Activated T-cell treated with anti-CD3 and anti-CD28 coated beads, Interleukin-2, amount 50 U/mL, for 24 hours (primary cell): ENCODE results near the gene MST1.
A peak's percentile ranks its signal among the peaks of the same experiment; 100 is the strongest.

Source experiments
- DNase-seq: peaks from one replicate; pipeline ENCODE4 v3.0.0-alpha.2; 2020
- H3K27ac Mint-ChIP-seq: 2 replicates; pipeline ENCODE4 v1.8.0; 2020; ENCODE audit warnings: mild to moderate bottlenecking, mixed read lengths
- H3K27me3 Mint-ChIP-seq: 2 replicates; pipeline ENCODE4 v1.8.0; 2020; ENCODE audit warnings: mixed read lengths
- H3K36me3 Mint-ChIP-seq: 2 replicates; pipeline ENCODE4 v1.8.0; 2020; ENCODE audit warnings: low read depth, mixed read lengths
- H3K4me1 Mint-ChIP-seq: 2 replicates; pipeline ENCODE4 v1.8.0; 2020; ENCODE audit warnings: low read depth, mixed read lengths
- H3K4me3 Mint-ChIP-seq: 2 replicates; pipeline ENCODE4 v1.8.0; 2020; ENCODE audit warnings: mild to moderate bottlenecking, moderate library complexity, mixed read lengths
- H3K9me3 Mint-ChIP-seq: 2 replicates; pipeline ENCODE4 v1.8.0; 2020; ENCODE audit warnings: mixed read lengths

MST1 gene

DNA sequence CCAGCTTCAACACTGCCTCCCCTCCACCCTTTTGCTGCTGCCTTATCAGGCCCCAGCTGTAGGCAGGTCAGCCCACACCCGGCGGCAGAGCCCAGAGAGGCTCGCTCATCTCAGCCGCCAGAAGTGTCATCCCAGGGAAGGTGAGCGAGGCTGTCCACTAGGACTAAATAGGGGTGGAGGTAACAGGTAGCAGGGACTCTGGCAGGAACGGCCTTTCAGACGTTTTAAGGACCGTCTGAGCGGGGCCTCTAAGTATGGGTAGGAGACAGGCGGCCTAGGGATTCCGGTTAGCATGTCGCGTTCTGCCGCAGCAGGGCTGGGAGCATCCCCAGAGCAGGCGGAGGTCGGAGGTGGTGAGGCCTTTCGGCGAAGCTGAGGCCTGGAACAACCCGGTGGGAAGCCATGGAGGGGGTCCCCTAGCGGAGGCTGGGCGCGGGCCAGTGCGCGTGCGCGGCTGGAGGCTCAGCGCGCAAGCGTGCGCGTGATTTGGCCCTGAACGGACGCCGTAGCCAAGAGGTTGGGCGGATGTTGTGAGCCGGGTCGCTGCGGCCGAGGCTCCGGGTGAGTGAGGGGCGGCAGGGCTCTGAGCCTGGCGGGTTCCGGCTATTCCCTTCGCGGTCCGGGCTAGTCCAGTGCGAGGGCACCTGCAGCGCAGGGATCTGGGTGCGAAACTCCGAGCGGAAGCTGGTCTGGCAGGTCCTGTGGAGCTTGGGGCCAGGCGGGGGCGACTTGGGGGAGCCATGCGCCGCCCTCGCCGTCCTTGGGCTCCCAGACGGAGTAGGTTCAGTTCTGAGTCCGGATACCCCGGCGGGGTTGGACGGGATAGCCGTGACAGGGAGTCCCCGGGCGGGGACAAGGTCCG is at the start of gene MST1, which contains the start of gene RNF123:
Gene MST1, minus strand, starts transcription at position 429 of the 862 bp plus-strand sequence. CDS start 783 bp downstream, outside the sequence.
Gene RNF123, plus strand, starts transcription at position 512 of the 862 bp plus-strand sequence. CDS start 1,609 bp downstream, outside the sequence.
- Mint-ChIP-seq H3K4me3 (peak within 1 kb of the TSS; percentile 97), H3K27me3 (no peaks in the 10 kb centered on the region), H3K4me1 (peaks cover 50% of the 10 kb centered on the region), H3K27ac (peak within 1 kb of the TSS; percentile 97), H3K9me3 (no peaks in the 10 kb centered on the region), H3K36me3 (peaks cover 29% of the 10 kb centered on the region)
- DNase-seq: peak; percentile 97

DNA sequence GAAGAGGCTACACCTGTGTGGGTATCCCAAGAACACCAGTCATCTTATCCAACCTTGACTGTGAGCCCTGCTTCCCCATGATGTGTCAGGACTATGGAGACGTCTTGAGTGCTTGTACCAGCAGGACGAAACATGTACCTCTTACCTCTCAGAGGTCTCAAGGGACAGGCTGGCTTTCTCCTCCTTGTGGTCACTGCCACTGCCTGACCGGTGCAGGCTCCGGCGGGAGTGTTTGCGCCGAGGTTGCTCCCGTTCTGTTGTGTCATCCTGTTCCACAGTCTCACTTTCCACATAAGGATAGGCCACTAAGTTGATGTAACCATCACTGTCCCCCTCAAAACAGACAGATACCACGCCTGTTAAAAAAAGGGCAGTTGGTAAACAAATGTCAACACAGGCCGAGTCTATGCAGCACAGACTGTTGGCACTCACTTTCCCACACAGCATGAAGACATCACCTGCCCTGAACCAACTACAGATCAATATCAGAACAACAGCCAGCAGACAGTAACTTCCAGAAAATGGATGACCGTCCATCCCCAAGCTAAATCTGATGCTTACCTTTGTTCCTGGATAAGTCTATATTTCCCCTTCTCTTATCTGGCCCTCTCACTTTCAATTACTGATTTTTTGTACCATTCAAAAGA is 48.9 kb upstream of the MST1 start:
- Mint-ChIP-seq H3K27ac (peak overlapping the region; percentile 84), H3K9me3 (no peaks in the 10 kb centered on the region)

DNA sequence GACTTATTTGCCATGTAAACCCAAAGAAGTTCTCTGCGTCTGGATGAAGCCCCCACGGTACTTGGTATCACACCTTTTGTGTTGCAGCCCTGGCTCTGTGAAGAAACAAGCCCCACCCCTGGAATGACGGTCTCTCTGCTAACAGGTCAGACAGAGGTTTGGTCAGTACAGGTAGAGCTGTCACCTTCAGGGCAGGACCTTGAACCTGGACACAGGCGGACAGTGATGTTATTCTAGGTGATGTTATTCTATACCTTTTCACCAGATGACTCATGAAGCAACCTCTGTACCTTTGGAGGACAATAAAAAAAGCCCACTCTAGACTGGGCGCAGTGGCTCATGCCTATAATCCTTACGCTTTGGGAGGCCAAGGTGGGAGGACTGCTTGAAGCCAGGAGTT is 45.5 kb upstream of the MST1 start:
- Mint-ChIP-seq H3K36me3 (peaks cover 78% of the 10 kb centered on the region), H3K9me3 (no peaks in the 10 kb centered on the region)
- no peak for DNase-seq

More for the DNA sequence above, 48.9 kb upstream of the MST1 start:
- DNase-seq: no peak
- H3K4me1 Mint-ChIP-seq: peaks cover 5% of the 10 kb centered on the region
- H3K27me3 Mint-ChIP-seq: no peaks in the 10 kb centered on the region
- H3K4me3 Mint-ChIP-seq: no peak overlapping the region
- peaks cover 61% of the 10 kb centered on the region for H3K36me3 Mint-ChIP-seq

DNA sequence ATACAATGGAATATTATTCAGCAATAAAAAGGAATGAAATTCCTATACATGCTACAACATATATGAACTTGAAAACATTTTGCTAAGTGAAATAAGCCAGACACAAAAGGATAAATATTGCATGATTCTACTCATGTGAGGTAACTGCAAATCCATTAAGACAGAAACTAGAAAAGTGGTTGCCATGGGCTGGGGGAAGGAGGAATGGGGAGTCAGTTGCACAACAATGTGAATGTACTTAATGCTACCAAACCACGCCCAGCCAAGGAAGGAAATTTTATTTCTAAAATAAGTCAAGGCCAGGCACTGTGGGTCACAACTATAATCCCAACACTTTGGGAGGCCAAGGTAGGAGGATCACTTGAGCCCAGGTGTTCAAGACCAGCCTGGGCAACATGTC is 44.3 kb upstream of the MST1 start:
- Mint-ChIP-seq H3K36me3 (peaks cover 77% of the 10 kb centered on the region), H3K4me3 (no peak overlapping the region), H3K27ac (peak overlapping the region; percentile 35), H3K4me1 (peaks cover under 1% of the 10 kb centered on the region), H3K27me3 (no peaks in the 10 kb centered on the region), H3K9me3 (no peaks in the 10 kb centered on the region)
- no peak for DNase-seq

More for the DNA sequence above, 45.5 kb upstream of the MST1 start:
- Mint-ChIP-seq H3K4me3 (no peak overlapping the region), H3K27ac (no peak overlapping the region), H3K27me3 (no peaks in the 10 kb centered on the region), H3K4me1 (peaks cover 4% of the 10 kb centered on the region)

DNA sequence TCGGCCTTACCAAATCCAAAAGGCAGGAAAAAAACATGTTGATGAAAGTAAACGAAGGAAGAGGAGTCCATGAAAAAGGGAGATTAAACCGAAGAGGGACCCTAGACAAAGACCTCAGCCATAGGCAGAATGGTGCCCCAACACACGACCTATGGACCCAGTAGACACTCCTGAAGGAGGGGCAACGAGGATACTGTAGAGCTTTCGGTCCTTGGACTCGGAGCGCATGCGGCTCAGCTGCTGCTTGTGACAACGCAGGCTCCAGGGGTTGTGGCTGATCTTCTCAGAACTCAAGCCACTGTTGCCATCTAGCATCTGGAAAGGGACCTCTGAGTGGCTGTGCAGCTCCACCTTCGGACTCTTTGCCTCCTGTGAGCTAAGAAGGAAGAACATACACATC is 43.3 kb upstream of the MST1 start:
- DNase-seq: no peak
- H3K9me3 Mint-ChIP-seq: no peaks in the 10 kb centered on the region
- H3K4me3 Mint-ChIP-seq: no peak overlapping the region
- peaks cover 77% of the 10 kb centered on the region for H3K36me3 Mint-ChIP-seq
- H3K27me3 Mint-ChIP-seq: no peaks in the 10 kb centered on the region
- H3K27ac Mint-ChIP-seq: no peak overlapping the region
- H3K4me1 Mint-ChIP-seq: no peaks in the 10 kb centered on the region

DNA sequence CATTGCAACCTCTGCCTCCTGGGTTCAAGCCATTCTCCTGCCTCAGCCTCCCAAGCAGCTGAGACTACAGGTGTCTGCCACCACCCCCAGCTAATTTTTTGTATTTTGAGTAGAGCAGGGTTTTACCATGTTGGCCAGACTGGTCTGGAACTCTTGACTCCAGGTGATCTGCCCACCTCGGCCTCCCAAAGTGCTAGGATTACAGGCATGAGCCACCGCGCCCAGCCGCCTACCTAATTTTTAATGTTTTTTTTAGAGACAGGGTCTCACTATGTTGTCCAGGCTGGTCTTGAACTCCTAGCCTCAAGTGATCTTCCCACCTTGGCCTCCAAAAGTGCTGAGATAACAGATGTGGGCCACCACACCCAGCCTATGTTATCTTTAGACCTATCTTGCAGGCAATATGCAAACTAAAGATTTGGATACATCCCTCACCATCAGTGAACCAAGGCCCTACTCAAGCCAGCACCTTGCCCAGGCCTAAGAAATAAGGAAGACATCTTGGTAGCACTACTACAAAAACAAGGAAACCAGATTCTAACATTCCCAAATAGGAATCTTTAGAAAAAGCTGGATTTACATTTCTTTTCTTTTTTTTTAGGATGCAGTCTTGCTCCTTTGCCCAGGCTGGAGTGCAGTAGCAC is 40.8 kb upstream of the MST1 start:
- Mint-ChIP-seq H3K9me3 (no peaks in the 10 kb centered on the region), H3K27ac (peak overlapping the region; percentile 40), H3K4me1 (peaks cover under 1% of the 10 kb centered on the region), H3K27me3 (no peaks in the 10 kb centered on the region), H3K36me3 (peaks cover 79% of the 10 kb centered on the region), H3K4me3 (no peak overlapping the region)
- DNase-seq: no peak

DNA sequence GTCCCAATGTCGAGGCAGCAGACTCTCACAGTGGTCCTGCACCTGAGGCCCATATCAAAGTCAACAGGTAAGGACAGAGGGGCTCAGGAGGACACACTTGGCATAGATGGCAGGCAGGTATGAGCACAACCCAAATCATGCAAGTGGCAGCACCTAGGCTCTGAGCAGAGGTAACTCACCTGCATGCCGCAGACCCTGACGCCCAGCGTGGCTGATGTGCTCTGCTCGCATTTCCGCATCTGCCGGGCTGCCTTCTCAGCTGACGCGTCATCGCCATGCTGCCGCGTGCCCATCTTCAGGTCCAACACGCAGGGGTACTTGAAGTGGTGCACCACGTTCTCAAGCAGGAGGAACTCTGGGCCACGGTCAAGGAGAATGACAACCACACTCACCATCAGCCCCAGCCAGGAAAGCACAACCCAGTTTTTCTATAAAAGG is 38.7 kb upstream of the MST1 start:
- Mint-ChIP-seq H3K9me3 (no peaks in the 10 kb centered on the region), H3K4me3 (no peak overlapping the region), H3K4me1 (peaks cover 12% of the 10 kb centered on the region), H3K36me3 (peaks cover 71% of the 10 kb centered on the region), H3K27me3 (no peaks in the 10 kb centered on the region), H3K27ac (no peak overlapping the region)
- DNase-seq: no peak

DNA sequence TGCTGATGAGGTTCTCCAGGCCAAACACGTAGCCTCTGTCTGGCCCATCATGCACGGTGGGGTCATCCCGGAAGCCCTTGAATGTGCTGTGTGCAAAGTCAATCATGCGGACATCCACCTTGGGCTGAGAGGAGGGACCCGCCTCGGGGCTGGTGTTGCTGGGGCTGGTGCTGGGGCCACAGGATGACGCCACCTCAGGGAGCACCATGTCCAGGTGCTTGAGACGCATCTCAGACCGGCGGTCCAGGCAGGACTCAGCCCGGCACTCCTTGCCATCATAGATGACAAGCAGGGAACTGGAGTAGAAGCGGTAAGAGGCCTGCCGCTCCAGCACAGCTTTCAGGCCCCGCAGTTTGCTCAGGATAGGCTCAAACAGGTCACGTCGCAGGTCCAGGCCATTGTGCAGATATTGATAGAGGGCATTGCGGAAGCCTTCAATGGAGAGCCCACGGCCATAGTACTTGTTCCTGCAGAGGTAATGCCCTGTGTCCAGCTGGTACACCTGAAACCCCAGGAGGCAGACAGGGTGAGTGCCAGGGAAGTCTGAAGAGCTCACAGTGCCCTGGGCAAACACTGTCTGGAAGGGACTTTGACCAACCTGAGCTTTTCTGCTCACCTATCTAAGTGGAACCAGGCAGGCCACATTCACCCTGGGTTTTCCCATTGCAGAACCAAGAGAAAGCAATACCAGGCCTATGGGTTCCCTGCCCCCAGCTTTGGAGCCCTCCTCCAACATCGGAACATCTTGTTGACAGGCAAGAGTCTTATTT is 38.1 kb upstream of the MST1 start:
- H3K4me3 Mint-ChIP-seq: no peak overlapping the region
- DNase-seq: no peak
- H3K27me3 Mint-ChIP-seq: no peaks in the 10 kb centered on the region
- H3K9me3 Mint-ChIP-seq: no peaks in the 10 kb centered on the region
- H3K36me3 Mint-ChIP-seq: peaks cover 71% of the 10 kb centered on the region
- H3K27ac Mint-ChIP-seq: no peak overlapping the region
- H3K4me1 Mint-ChIP-seq: peaks cover 18% of the 10 kb centered on the region

DNA sequence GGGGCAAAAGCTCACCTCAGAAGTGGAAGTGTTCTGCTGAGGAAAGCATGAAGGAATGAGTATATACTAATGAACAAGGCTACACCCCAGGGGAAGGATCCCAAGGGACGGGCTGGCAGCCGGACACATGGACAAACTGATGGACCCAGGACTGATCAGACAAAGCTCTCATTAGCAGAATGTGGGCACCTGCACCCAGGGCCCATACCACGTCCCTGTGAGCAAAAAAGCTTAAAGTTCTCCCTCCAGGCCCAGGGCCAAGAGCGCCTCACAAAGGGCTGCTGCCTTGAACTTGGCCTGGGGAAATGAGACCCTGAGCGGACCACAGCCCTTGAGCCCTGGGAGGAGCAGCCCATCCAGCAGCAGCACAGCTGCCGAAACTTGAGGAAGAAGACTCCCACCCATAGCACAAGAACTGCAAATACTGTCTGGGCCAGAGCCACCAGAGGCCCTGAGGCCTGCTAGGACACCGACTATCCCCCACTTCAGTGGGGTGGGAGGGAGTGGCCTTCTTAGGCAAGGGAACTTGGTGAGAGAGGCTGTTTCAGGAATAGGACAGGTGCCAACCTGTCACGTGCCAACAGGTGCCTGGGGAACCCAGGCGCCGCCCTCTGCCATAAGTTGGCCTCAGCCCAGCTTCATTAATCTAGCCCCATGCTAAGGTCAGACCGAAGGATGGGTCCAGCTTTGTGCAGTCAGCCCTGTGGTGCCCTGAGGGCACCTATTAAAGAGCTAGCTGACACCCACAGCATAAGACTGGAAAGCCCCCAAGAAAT is 36.8 kb upstream of the MST1 start:
- Mint-ChIP-seq H3K4me1 (peaks cover 29% of the 10 kb centered on the region), H3K4me3 (no peak overlapping the region), H3K27me3 (no peaks in the 10 kb centered on the region), H3K36me3 (peaks cover 72% of the 10 kb centered on the region), H3K9me3 (no peaks in the 10 kb centered on the region), H3K27ac (peak overlapping the region; percentile 61)
- DNase-seq: no peak

DNA sequence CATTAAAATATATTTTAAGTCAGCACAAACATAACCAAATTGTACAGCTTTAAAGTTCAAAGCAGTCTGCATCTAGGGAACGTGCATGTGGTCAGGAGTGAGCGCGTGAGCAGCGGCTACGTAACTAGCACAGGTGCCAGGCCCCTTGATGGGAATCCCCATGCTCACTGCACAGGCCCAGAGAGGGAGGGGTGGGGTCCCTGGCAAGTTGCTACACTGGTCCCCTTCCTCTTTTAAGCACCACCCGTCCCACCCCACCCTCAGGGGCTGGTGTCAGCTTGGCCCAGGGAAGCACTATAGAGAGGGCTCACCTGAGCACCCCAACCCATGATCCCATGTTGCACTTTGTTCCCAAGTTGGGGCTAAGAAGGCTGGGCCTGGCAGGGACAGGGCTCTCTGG is 35.3 kb upstream of the MST1 start:
- Mint-ChIP-seq H3K4me3 (peak overlapping the region; percentile 96), H3K27ac (peak overlapping the region; percentile 97), H3K9me3 (no peaks in the 10 kb centered on the region), H3K27me3 (no peaks in the 10 kb centered on the region), H3K36me3 (peaks cover 78% of the 10 kb centered on the region), H3K4me1 (peaks cover 44% of the 10 kb centered on the region)
- peak; percentile 54 for DNase-seq

DNA sequence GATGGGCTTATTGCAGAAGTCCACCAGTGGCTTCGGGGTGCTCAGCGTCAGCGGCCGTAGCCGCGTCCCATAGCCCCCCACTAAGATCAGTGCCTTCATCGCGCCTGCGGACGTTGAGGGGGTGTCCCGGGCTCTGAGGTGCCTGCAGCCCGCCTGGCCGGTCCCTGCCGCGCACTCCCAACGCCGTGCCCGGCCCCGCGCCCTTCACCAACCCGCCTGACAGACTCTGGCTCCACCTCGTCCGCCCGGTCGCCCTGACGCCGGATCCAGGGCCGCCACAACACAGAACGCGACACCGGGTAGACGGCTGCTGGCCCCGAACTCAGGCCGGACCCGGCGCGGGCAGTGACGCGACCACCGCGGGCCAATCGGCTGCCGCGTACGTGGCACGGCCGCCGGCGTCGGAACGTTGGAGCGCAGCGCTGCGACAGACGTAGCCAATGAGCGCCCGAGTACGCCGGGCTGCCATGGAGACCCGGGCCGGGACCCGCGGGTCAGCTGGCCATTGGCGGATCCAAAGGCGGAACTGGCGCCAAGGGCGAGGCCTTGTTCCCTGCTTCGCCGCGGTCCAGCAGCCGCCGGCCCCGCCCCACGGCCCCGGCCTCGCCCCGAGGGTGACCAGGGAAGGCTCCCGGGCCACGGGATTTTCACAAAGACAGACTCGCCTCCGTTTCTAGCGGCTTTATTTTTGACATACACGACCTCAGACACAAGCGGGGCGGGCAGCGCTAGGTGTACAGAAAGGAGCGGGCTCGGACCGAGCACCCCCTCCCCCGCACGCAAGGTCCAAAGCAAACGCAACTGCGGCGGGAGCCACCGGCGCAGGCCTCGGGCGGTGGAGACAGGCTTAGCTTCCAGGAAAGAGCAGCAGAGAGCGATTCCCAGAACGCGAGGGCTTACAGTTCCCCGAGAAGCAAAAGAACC is 34.6 kb upstream of the MST1 start, which contains the start of gene GMPPB:
Gene GMPPB, minus strand, starts transcription at position 324 of the 924 bp plus-strand sequence. Its CDS starts 225 bp downstream, at position 99.
- Mint-ChIP-seq H3K9me3 (no peaks in the 10 kb centered on the region), H3K27ac (peak within 1 kb of the TSS; percentile 97), H3K4me3 (peak within 1 kb of the TSS; percentile 96), H3K27me3 (no peaks in the 10 kb centered on the region), H3K36me3 (peaks cover 78% of the 10 kb centered on the region), H3K4me1 (peaks cover 51% of the 10 kb centered on the region)
- peak; percentile 95 for DNase-seq

DNA sequence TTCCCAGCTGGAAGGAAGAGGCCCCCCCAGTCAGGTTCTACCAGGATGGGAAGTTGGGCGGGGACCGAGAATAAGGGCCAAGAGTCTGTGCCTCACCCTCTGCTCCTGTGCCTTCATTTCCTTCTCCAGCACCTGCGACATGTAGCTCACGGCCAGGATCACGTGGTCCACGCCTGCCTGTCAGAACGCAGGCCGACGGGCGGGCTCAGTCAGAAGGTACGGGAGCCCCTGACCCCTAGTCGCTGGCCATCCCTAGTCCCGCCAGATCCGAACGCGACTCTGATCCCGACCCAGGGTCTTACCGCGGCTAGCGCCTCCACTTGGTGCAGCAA is 34.0 kb upstream of the MST1 start:
- peak; percentile 71 for DNase-seq
- Mint-ChIP-seq H3K4me1 (peaks cover 57% of the 10 kb centered on the region), H3K36me3 (peaks cover 77% of the 10 kb centered on the region), H3K27me3 (no peaks in the 10 kb centered on the region), H3K4me3 (peak overlapping the region; percentile 96), H3K9me3 (no peaks in the 10 kb centered on the region), H3K27ac (peak overlapping the region; percentile 97)

DNA sequence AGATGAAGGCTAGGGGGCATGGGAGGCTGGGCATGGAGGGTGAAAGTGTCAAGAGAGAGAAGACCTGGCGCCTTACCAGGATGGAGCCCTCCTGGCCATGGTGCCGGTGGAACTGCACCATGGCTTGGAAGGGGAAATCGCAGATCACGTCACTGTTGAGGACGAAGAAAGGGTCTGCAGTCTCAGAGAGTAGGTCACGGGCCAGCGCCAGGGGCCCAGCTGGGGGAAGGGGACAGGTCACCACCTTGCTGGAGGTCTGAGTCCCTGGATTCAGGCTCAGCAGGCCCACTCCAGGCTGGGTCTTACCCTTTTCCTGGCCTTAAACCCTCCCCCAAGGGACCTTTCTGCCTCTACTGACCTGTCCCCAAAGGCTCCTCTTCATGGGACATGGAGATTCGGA is 33.6 kb upstream of the MST1 start:
- Mint-ChIP-seq H3K27ac (peak overlapping the region; percentile 97), H3K27me3 (no peaks in the 10 kb centered on the region), H3K36me3 (peaks cover 76% of the 10 kb centered on the region), H3K9me3 (no peaks in the 10 kb centered on the region), H3K4me1 (peaks cover 57% of the 10 kb centered on the region), H3K4me3 (peak overlapping the region; percentile 96)
- DNase-seq: no peak
